HG02943 (cell line): Measurements from ENCODE around the gene ERCC5.

Experiments used
- ATAC-seq: cut with Tn5 transposase; IDR thresholded peaks from one replicate; pipeline ENCODE4 v1.9.1; 2021; ENCODE audit warnings: mild to moderate bottlenecking, low read depth, moderate library complexity; ENCODE audit not compliant: unreplicated experiment

ERCC5 gene

DNA sequence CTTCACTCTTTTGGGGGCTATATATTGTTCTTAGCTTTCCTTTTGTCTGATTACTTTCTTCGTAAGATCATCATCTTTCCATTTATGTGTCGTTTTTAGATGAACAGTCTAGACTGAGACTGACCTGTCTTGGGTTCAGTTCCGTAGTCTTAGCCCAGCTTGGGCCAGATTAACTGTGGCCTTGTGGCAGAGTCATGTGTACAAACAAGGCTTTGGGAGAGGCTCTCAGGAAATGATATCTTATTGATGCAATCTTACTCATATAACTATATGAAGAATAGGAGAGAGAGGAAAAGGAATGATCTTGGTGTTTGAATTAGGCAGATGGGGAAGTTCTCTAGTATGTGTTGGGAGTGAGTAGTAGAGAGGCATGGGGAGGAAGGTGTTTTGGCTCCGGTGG is 6.8 kb upstream of the ERCC5 start:
- ATAC-seq, result no peak

DNA sequence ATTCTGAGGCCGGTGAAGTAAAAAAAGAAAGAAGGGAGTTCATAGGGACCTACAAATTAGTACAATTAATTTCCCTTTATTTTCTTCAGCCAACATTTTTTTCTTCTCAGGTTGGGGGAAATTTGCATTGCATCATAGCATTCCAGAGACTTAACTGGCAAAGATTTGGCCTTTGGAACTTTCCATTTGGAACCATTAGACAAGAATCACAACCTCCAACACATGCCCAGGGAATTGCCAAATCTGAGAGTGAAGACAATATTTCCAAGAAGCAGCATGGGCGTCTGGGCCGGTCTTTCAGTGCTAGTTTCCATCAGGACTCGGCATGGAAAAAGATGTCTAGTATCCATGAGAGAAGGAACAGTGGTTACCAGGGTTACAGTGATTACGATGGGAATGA is 6.4 kb upstream of the ERCC5 start:
- ATAC-seq, result no peak

- ATAC-seq, result peak; percentile 26
These were observed 573 bp upstream of the ERCC5 start for GRCh38 chr13:102845289-102845629.

- ATAC-seq, result peak; percentile 39
These were observed 606 bp downstream of the ERCC5 start for GRCh38 chr13:102846261-102847015.

DNA sequence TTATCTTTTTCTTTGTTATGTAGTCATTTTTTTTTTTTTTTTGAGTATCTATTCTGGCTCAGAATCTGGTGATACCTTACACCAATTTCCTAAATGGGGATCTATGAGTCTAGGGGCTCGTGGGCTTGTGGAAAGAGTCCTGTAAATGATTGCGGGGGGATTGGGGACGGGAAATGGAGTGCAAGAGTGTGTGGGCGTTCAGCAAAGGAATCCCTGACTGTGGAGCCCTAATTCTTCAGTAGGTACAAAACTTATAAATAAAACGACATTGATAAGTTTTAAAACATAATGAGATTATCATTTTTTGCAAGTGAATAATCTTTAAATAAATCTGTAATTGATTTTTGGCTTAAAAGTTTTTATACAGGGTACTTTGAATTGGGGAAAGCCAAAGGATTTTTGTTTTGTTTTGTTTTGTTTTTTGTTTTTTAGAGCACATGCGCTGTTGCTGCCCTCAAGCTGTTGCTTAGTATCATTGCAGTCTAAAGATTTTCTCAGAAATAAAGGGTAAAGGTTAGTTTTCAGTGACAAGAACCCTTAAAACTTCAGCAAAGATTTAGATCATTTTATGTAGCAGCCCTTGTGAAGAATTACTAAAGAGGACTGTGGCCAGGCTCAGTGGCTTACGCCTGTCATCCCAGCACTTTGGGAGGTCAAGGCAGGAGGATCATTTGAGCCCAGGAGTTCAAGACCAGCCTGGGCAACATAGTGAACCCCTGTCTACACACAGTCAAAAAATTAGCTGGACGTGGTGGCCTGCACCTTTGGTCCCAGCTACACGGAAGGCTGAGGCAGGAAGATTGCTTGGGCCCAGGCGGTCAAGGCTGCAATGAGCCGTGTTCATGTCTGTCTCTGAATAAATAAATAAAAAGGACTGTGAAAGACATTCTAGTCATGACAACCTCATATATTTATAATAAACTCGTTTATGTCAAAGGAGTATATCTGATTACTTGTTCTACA is 1.7 kb downstream of the ERCC5 start:
- no peak for ATAC-seq

GRCh38 chr13:102848956-102849355 is 3.1 kb downstream of the ERCC5 start:
- ATAC-seq, result no peak

- ATAC-seq, result no peak
These were observed 6.7 kb downstream of the ERCC5 start for GRCh38 chr13:102852556-102852955.

GRCh38 chr13:102854675-102855074 is 8.8 kb downstream of the ERCC5 start:
- ATAC-seq, result no peak

GRCh38 chr13:102856557-102856956 is 10.7 kb downstream of the ERCC5 start:
- no peak for ATAC-seq

DNA sequence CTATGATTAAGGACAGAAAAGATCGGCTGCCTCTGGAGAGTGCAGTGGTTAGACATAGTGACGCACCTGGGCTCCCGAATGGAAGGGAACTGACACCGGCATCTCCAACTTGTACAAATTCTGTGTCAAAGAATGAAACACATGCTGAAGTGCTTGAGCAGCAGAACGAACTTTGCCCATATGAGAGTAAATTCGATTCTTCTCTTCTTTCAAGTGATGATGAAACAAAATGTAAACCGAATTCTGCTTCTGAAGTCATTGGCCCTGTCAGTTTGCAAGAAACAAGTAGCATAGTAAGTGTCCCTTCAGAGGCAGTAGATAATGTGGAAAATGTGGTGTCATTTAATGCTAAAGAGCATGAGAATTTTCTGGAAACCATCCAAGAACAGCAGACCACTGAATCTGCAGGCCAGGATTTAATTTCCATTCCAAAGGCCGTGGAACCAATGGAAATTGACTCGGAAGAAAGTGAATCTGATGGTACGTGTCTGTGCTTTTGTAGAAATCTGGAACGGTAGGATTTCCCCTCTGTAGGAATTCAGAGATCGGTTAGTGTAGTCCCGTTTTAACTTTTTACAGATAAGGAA is 16.9 kb downstream of the ERCC5 start:
- no peak for ATAC-seq

DNA sequence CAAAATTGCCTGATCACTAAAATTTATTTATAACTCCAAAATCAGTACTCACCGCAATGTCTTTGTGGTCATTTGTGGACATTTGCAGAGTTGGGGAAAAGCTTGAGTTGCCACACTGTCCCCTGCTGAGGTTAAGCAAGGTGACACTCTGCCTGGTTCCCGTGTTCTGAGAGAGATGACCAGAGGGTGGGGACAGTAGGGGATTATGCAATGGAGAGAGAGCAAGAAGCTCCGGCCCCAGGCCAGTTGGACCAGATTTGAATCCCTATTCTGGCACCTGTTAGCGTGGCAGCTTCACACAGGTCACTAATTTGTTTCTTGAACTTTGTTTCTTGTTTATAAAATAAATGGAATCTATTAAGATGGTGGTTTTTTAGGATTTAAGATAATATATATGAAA is 17.8 kb downstream of the ERCC5 start:
- no peak for ATAC-seq

- ATAC-seq, result no peak
These were observed 22.6 kb downstream of the ERCC5 start for GRCh38 chr13:102868366-102868936.

- no peak for ATAC-seq
These were observed 24.3 kb downstream of the ERCC5 start for GRCh38 chr13:102869948-102870676.

DNA sequence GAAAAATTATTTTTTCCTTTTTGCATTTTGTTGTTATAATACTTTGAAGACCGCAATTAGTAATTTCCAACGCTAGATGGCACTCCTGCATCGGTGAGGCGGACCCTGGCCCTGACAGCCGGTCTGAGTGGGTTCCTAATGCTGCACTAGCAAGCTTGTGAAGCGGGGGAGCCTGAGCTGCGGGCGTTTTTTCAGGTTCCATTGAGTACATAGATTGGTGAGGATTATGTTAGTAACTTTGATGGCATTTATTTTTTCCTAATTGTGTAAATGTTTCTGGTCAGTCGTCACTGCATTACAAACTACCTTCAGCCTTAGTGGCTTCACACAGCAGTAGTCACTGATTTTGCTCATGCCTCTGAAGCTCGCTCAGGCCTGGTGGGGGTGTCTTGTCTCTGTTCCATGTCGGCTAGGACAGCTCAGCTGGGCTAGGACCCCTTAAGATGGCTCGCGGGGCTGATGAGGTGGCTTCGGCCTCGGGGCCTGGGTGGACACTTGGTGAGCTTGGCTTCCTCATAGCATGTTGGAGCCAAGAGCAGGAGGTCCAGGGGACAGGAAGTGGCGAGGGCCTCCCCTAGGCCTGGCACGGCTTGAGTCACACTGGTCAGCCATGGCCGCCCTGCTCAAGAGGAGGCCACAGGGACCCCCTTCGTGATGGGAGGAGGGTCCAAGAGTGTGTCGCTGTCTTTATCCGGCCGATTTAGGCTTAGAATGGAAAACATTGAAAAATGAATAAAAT is 25.0 kb downstream of the ERCC5 start:
- ATAC-seq, result peak; percentile 81

GRCh38 chr13:102872131-102872530 is 26.3 kb downstream of the ERCC5 start:
- ATAC-seq, result no peak

- ATAC-seq, result no peak
These were observed 26.7 kb downstream of the ERCC5 start for GRCh38 chr13:102872531-102872930.

DNA sequence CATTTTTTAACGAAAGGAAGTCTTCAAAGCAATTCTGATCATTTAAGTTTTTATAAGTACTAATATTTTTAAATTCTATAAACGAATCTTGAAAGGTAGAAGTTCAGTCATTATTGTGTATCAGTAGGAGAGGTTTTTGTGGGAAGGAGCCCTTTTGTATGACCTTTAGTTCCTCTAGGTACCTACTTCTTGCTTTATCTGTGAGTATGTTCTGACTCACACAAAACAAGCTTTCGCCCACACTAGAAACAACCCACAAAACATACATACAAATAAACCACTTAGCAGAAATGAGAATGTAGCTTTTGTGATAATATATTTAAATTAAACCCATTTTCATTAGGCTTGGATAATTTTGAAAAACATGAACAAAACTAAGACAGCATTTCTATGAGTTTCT is 27.8 kb downstream of the ERCC5 start:
- no peak for ATAC-seq

DNA sequence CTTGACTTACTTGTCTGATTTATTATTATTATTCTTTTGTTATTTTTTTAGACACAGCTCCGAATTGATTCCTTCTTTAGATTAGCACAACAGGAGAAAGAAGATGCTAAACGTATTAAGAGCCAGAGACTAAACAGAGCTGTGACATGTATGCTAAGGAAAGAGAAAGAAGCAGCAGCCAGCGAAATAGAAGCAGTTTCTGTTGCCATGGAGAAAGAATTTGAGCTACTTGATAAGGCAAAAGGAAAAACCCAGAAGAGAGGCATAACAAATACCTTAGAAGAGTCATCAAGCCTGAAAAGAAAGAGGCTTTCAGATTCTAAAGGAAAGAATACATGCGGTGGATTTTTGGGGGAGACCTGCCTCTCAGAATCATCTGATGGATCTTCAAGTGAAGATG is 29.4 kb downstream of the ERCC5 start:
- ATAC-seq, result no peak

DNA sequence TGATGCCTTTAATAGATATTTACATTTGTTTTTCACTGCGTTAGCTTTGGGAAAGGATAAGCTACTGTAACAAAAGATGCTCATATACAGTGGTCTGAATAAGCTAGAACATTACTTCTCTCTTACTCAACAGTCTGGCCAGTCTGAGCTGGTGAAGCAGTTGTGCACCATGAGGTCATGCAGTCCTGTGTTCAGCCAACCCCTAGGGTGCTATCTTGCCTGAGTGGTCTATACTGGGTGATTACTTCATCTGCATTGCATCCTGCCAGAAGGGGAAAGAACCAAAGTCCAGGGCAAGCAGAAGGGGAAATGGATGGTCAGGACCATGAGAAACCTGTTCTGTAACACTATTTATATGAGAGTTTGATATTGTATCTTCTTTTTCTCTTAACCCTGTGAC is 31.5 kb downstream of the ERCC5 start:
- ATAC-seq, result no peak

GRCh38 chr13:102878481-102878880 is 32.6 kb downstream of the ERCC5 start:
- no peak for ATAC-seq
